B cell (primary cell): Measurements from ENCODE around the gene GRIK5. TPM values are rescaled to one million over a fixed set of nuclear protein-coding genes. Genes with fewer than 3 reads are reported as not detected.
A peak's percentile ranks its signal among the peaks of the same experiment; 100 is the strongest.

Source experiments
- ATAC-seq: fragments of 200-7000 bp; cut with Tn5 transposase; one replicate; pipeline ENCODE4 v1.10.0; 2021; ENCODE audit warnings: low read depth, mild to moderate bottlenecking, moderate number of reproducible peaks, moderate library complexity
- CTCF ChIA-PET: fragments of 350-600 bp; sonication (Branson Sonifier 250); formaldehyde crosslinking; loops from one replicate; lab custom pipeline; 2021; ENCODE audit warnings: antibody characterized with exemption, inconsistent platforms; lab: Charles Lee
- POLR2A ChIA-PET: fragments of 350-600 bp; sonication (Branson Sonifier 250); formaldehyde crosslinking; loops from one replicate; lab custom pipeline; 2021; ENCODE audit warnings: antibody characterized with exemption; lab: Charles Lee
- DNase-seq: peaks from one replicate; pipeline ENCODE4 v3.0.0; 2013
- H2AFZ ChIP-seq: 2 replicates; pipeline ENCODE4 v1.6.1; 2012; ENCODE audit warnings: mild to moderate bottlenecking, low read depth, low read length; ENCODE audit not compliant: insufficient read depth, poor library complexity, severe bottlenecking
- H3K27ac ChIP-seq, 2 donors: 1 replicate in 1 of 2; 2 replicates in 1 of 2; pipeline ENCODE4 v1.5.1; 2012 to 2013; ENCODE audit warnings: low read length in 2 of 2, mild to moderate bottlenecking in 2 of 2, moderate library complexity in 1 of 2
- H3K27me3 ChIP-seq, 4 experiments: fragments of 200-600 bp in 1 of 4; sonication (generic) in 1 of 4; replicated peaks in 1 of 4; 1 replicate in 2 of 4; 2 replicates in 2 of 4; pipeline versions ENCODE4 v1.6.1 to v1.7.0; 2013 to 2016; ENCODE audit warnings: low read length in 3 of 4, mild to moderate bottlenecking in 2 of 4, mixed read lengths in 1 of 4, moderate library complexity in 1 of 4; ENCODE audit not compliant: insufficient read depth in 4 of 4, control insufficient read depth in 3 of 4; ENCODE audit errors: control extremely low read depth in 1 of 4
- H3K36me3 ChIP-seq, 2 experiments: replicated peaks in 1 of 2; 1 replicate in 1 of 2; 2 replicates in 1 of 2; pipeline versions ENCODE4 v1.6.1 to v1.7.1; 2013; ENCODE audit warnings: low read length in 1 of 2; ENCODE audit not compliant: insufficient read depth in 2 of 2, control insufficient read depth in 1 of 2; ENCODE audit errors: control extremely low read depth in 1 of 2, extremely low read depth in 1 of 2
- H3K4me1 ChIP-seq, 2 donors: fragments of 200-600 bp in 1 of 2; sonication (generic) in 1 of 2; 1 replicate in 1 of 2; 2 replicates in 1 of 2; pipeline versions ENCODE4 v1.5.1 to v1.6.1; 2013 to 2017; ENCODE audit warnings: low read length in 2 of 2; ENCODE audit not compliant: control insufficient read depth in 2 of 2, insufficient read depth in 2 of 2
- H3K4me2 ChIP-seq: replicated peaks from 2 replicates; pipeline ENCODE3; 2012; ENCODE audit warnings: mild to moderate bottlenecking, low read depth, low read length; ENCODE audit not compliant: poor library complexity, severe bottlenecking
- H3K4me3 ChIP-seq, 5 experiments: fragments of 200-600 bp in 1 of 5; sonication (generic) in 1 of 5; 1 replicate in 3 of 5; 2 replicates in 2 of 5; pipeline versions ENCODE4 v1.5.1 to v1.7.0; 2011 to 2016; ENCODE audit warnings: low read length in 4 of 5, mild to moderate bottlenecking in 4 of 5, low read depth in 2 of 5, control low read depth in 1 of 5, moderate library complexity in 1 of 5; ENCODE audit not compliant: insufficient read depth in 1 of 5; ENCODE audit errors: control extremely low read depth in 1 of 5, extremely low read depth in 1 of 5
- H3K79me2 ChIP-seq: fragments of 200-600 bp; sonication (generic); one replicate; pipeline ENCODE4 v1.6.0; 2016; ENCODE audit warnings: low read length; ENCODE audit not compliant: control insufficient read depth, insufficient read depth
- H3K9ac ChIP-seq: fragments of 200-600 bp; sonication (generic); 2 replicates; pipeline ENCODE4 v1.6.1; 2017; ENCODE audit warnings: mild to moderate bottlenecking, low read length, moderate library complexity
- H3K9me3 ChIP-seq, 3 donors: one replicate each; pipeline versions ENCODE4 v1.6.1 to v1.7.1; 2013; ENCODE audit warnings: low read length in 2 of 3; ENCODE audit not compliant: control insufficient read depth in 2 of 3, insufficient read depth in 1 of 3; ENCODE audit errors: control extremely low read depth in 1 of 3
- H4K20me1 ChIP-seq: 2 replicates; pipeline ENCODE4 v1.6.0; 2012; ENCODE audit warnings: mild to moderate bottlenecking, low read length; ENCODE audit not compliant: insufficient read depth, control insufficient read depth, poor library complexity, severe bottlenecking
- H3K27ac Mint-ChIP-seq: one replicate; pipeline ENCODE4 v1.8.0; 2021; ENCODE audit warnings: mixed read lengths
- H3K27me3 Mint-ChIP-seq: one replicate; pipeline ENCODE4 v1.8.0; 2021; ENCODE audit warnings: mixed read lengths
- H3K4me1 Mint-ChIP-seq: one replicate; pipeline ENCODE4 v1.8.0; 2021; ENCODE audit warnings: mixed read lengths
- H3K4me3 Mint-ChIP-seq: one replicate; pipeline ENCODE4 v1.8.0; 2021; ENCODE audit warnings: mixed read lengths
- H3K9me3 Mint-ChIP-seq: one replicate; pipeline ENCODE4 v1.8.0; 2022; ENCODE audit warnings: mixed read lengths; ENCODE audit not compliant: insufficient read depth
- CTCF ChIP-seq: fragments of 200-600 bp; IDR thresholded peaks from one replicate; pipeline ENCODE4 v1.8.0; 2022; ENCODE audit warnings: antibody characterized with exemption, mild to moderate bottlenecking
- EZH2 ChIP-seq: IDR thresholded peaks from 2 replicates; pipeline ENCODE4 v1.6.1; 2012; ENCODE audit warnings: borderline replicate concordance, low read depth, mild to moderate bottlenecking, moderate library complexity, low read length; ENCODE audit not compliant: insufficient read depth, poor library complexity, severe bottlenecking
- WGBS: methylation state at CpG from one replicate; pipeline ENCODE4 v1.1.5; 2013; ENCODE audit warnings: missing lambda C conversion rate; ENCODE audit not compliant: insufficient coverage; 5-methylcytosine and 5-hydroxymethylcytosine counted together
- intact Hi-C: fragments of 100-400 bp; cut with micrococcal nuclease; formaldehyde crosslinking; loops from one replicate; pipeline ENCODE4 v1.10.0; 2022
- polyA plus RNA-seq: library from polyadenylated mRNA; depleted of rRNA; stranded (reverse); fragments of >200 nt; gene quantifications from 2 replicates; pipeline ENCODE4 v1.2.3, GENCODE V29; 2012
- total RNA-seq, 2 donors: library from RNA; stranded (reverse); fragments of 120-200 nt in 1 of 2; gene quantifications; 1 replicate in 1 of 2; 2 replicates in 1 of 2; pipeline versions ENCODE4 v1.2.3 to v1.2.4, GENCODE V29; 2013 to 2022

The GRIK5 gene
- total and polyA plus RNA-seq, 2 donors (not counting 1 experiment from before 2014, with no cell fraction given) = 0.09 to 0.27 TPM

- POLR2A ChIA-PET = interaction anchor here (0.6 kb wide), 1 partner anchor 218 kb away, joined by 4 read pairs; no protein-coding TSS in a partner anchor
- Mint-ChIP-seq H3K4me3 (peak overlapping the region; percentile 60), H3K9me3 (no peaks in the 10 kb centered on the region), H3K4me1 (peaks cover 39% of the 10 kb centered on the region), H3K27me3 (peaks cover 74% of the 10 kb centered on the region), H3K27ac (no peak overlapping the region)
- WGBS = 5% methylated on average over 62 of the region's 64 CpGs
- Histone ChIP-seq H3K9ac (no peak overlapping the region), H3K4me2 (peak overlapping the region; percentile 66), H3K27me3 (peaks cover 0 to 68% (median 37%) of the 10 kb centered on the region in 4 experiments), H3K36me3 (no peaks in the 10 kb centered on the region), H4K20me1 (no peaks in the 10 kb centered on the region), H3K4me1 (peaks cover 26 to 29% of the 10 kb centered on the region in 2 donors), H3K9me3 (peaks cover 0 to 16% (median 0%) of the 10 kb centered on the region in 3 donors), H3K4me3 (no peak overlapping the region), H2AFZ (no peak overlapping the region), H3K27ac (no peak overlapping the region), H3K79me2 (no peaks in the 10 kb centered on the region)
- ATAC-seq = no peak
- intact Hi-C loops = no loop called here
- CTCF ChIA-PET = no interaction called here
- DNase-seq = peak; percentile 54
- TF ChIP-seq CTCF (peak; percentile 61), EZH2 (no peak)
Measured at GRCh38 chr19:41998246-41999020, 71.6 kb downstream of the GRIK5 start.

- peak overlapping the region; percentile 60 for H3K4me3 Mint-ChIP-seq
- H3K9me3 Mint-ChIP-seq = no peaks in the 10 kb centered on the region
- no peak overlapping the region for H3K27ac ChIP-seq
- ATAC-seq = no peak
- WGBS = 9% methylated on average over 14 of the region's 14 CpGs
- CTCF ChIA-PET = no interaction called here
- peaks cover 0 to 72% (median 37%) of the 10 kb centered on the region in 4 experiments for H3K27me3 ChIP-seq
- H3K36me3 ChIP-seq = no peaks in the 10 kb centered on the region
- H3K27ac Mint-ChIP-seq = no peak overlapping the region
- H3K4me2 ChIP-seq = peak overlapping the region; percentile 66
- H4K20me1 ChIP-seq = no peaks in the 10 kb centered on the region
- H3K4me1 ChIP-seq = peaks cover 29 to 33% of the 10 kb centered on the region in 2 donors
- peaks cover 71% of the 10 kb centered on the region for H3K27me3 Mint-ChIP-seq
- H3K4me3 ChIP-seq = no peak overlapping the region
- TF ChIP-seq CTCF (no peak), EZH2 (no peak)
- peaks cover 0 to 16% (median 0%) of the 10 kb centered on the region in 3 donors for H3K9me3 ChIP-seq
- H3K4me1 Mint-ChIP-seq = peaks cover 42% of the 10 kb centered on the region
- intact Hi-C loops = no loop called here
- no peak overlapping the region for H2AFZ ChIP-seq
- POLR2A ChIA-PET = interaction anchor here (0.6 kb wide), 1 partner anchor 219 kb away, joined by 4 read pairs; no protein-coding TSS in a partner anchor
- DNase-seq = no peak
- no peak overlapping the region for H3K9ac ChIP-seq
- no peaks in the 10 kb centered on the region for H3K79me2 ChIP-seq
Measured at GRCh38 chr19:41997851-41998229, 72.2 kb downstream of the GRIK5 start.
